ENCODE measurements around the gene RIT2.

The RIT2 gene

DNA sequence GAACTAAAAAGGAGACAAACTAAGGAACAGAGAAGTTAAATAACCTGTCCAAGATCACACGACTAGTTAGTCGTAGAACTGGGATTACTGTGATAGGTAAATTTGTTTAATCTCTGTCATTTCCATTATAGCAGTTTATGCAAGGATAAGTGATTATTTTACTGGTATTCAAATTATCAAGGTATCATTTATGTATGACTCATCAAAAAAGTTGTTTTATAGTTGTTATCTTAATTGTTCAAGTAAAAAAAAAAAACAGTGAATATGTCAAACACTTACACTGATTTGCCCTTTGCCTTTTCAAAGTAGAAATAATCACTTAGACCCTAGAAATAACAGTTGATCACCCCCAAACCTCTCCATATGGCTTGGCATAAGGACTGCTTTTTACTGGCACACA, 173.6 kb downstream of the RIT2 start:
- no peak overlapping the region for H3K4me3 Mint-ChIP-seq
- H3K27me3 Mint-ChIP-seq: no peaks in the 10 kb centered on the region
- no peak overlapping the region for H3K27ac Mint-ChIP-seq
- no peaks in the 10 kb centered on the region for H3K4me1 Mint-ChIP-seq (ENCODE audit: low read depth)
- H3K9me3 Mint-ChIP-seq: peaks cover 13% of the 10 kb centered on the region
- H3K36me3 Mint-ChIP-seq (ENCODE audit: low read depth): no peaks in the 10 kb centered on the region

- Mint-ChIP-seq H3K27me3 (no peaks in the 10 kb centered on the region), H3K4me1 (ENCODE audit: low read depth) (no peaks in the 10 kb centered on the region)
Observed at GRCh38 chr18:42941021-42941420, 174.5 kb downstream of the RIT2 start.

GRCh38 chr18:42937436-42937835, 178.0 kb downstream of the RIT2 start:
- no peak overlapping the region for H3K27ac Mint-ChIP-seq
- H3K4me1 Mint-ChIP-seq (ENCODE audit: low read depth): no peaks in the 10 kb centered on the region
- no peaks in the 10 kb centered on the region for H3K36me3 Mint-ChIP-seq (ENCODE audit: low read depth)
- peaks cover 3% of the 10 kb centered on the region for H3K9me3 Mint-ChIP-seq
- H3K4me3 Mint-ChIP-seq: no peak overlapping the region
- no peaks in the 10 kb centered on the region for H3K27me3 Mint-ChIP-seq

More at GRCh38 chr18:42941021-42941420, 174.5 kb downstream of the RIT2 start:
- Mint-ChIP-seq H3K4me3 (no peak overlapping the region), H3K27ac (no peak overlapping the region), H3K9me3 (peaks cover 13% of the 10 kb centered on the region), H3K36me3 (ENCODE audit: low read depth) (no peaks in the 10 kb centered on the region)

- no peaks in the 10 kb centered on the region for H3K9me3 Mint-ChIP-seq
- H3K27me3 Mint-ChIP-seq: no peaks in the 10 kb centered on the region
- H3K4me3 Mint-ChIP-seq: no peak overlapping the region
- H3K4me1 Mint-ChIP-seq (ENCODE audit: low read depth): no peaks in the 10 kb centered on the region
- H3K27ac Mint-ChIP-seq: no peak overlapping the region
- no peaks in the 10 kb centered on the region for H3K36me3 Mint-ChIP-seq (ENCODE audit: low read depth)
Observed at GRCh38 chr18:42936289-42936688, 179.2 kb downstream of the RIT2 start.

GRCh38 chr18:42931491-42931890, 184.0 kb downstream of the RIT2 start:
- Mint-ChIP-seq H3K27ac (no peak overlapping the region), H3K36me3 (ENCODE audit: low read depth) (no peaks in the 10 kb centered on the region), H3K4me1 (ENCODE audit: low read depth) (no peaks in the 10 kb centered on the region), H3K4me3 (no peak overlapping the region), H3K9me3 (no peaks in the 10 kb centered on the region), H3K27me3 (no peaks in the 10 kb centered on the region)

GRCh38 chr18:42929857-42930256, 185.6 kb downstream of the RIT2 start:
- H3K4me1 Mint-ChIP-seq (ENCODE audit: low read depth): no peaks in the 10 kb centered on the region

GRCh38 chr18:42929181-42929580, 186.3 kb downstream of the RIT2 start:
- H3K9me3 Mint-ChIP-seq: no peaks in the 10 kb centered on the region

More at GRCh38 chr18:42929857-42930256, 185.6 kb downstream of the RIT2 start:
- no peaks in the 10 kb centered on the region for H3K9me3 Mint-ChIP-seq
- H3K27ac Mint-ChIP-seq: no peak overlapping the region
- no peaks in the 10 kb centered on the region for H3K36me3 Mint-ChIP-seq (ENCODE audit: low read depth)
- no peaks in the 10 kb centered on the region for H3K27me3 Mint-ChIP-seq
- no peak overlapping the region for H3K4me3 Mint-ChIP-seq

GRCh38 chr18:42925036-42925435, 190.4 kb downstream of the RIT2 start:
- Mint-ChIP-seq H3K36me3 (ENCODE audit: low read depth) (no peaks in the 10 kb centered on the region), H3K9me3 (no peaks in the 10 kb centered on the region), H3K4me3 (no peak overlapping the region), H3K27me3 (no peaks in the 10 kb centered on the region), H3K27ac (no peak overlapping the region), H3K4me1 (ENCODE audit: low read depth) (no peaks in the 10 kb centered on the region)

More at GRCh38 chr18:42929181-42929580, 186.3 kb downstream of the RIT2 start:
- H3K27ac Mint-ChIP-seq: no peak overlapping the region
- no peaks in the 10 kb centered on the region for H3K4me1 Mint-ChIP-seq (ENCODE audit: low read depth)
- no peaks in the 10 kb centered on the region for H3K36me3 Mint-ChIP-seq (ENCODE audit: low read depth)
- no peak overlapping the region for H3K4me3 Mint-ChIP-seq
- H3K27me3 Mint-ChIP-seq: no peaks in the 10 kb centered on the region

GRCh38 chr18:42922363-42922762, 193.1 kb downstream of the RIT2 start:
- Mint-ChIP-seq H3K4me1 (ENCODE audit: low read depth) (no peaks in the 10 kb centered on the region), H3K9me3 (peaks cover 5% of the 10 kb centered on the region), H3K36me3 (ENCODE audit: low read depth) (no peaks in the 10 kb centered on the region), H3K27me3 (no peaks in the 10 kb centered on the region), H3K4me3 (no peak overlapping the region), H3K27ac (no peak overlapping the region)

DNA sequence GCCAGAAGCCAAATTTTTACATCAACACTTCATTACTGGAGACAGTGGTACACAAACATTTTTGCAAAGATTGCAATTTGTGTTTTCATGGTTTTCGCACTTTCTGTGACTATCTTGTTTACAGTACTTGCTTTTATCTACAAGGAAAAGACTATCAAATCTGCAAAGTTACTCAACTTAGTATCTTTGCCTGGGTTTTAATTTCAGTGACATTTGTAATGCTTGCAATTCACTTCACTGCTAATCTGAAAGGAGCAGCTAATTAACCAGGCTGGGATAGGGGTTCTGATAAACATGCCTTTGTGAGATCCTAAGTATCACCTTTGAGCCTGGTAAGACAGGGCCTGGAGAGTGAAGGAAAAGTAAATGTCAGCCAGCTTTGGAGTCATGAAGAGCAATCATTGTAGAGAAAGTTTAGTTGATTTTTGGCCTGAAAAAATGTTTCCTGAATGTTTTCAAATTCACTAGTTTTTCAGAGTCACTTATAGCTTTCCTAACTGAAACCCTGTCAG, 194.2 kb downstream of the RIT2 start:
- Mint-ChIP-seq H3K4me3 (no peak overlapping the region), H3K9me3 (peaks cover 5% of the 10 kb centered on the region), H3K27me3 (no peaks in the 10 kb centered on the region), H3K36me3 (ENCODE audit: low read depth) (no peaks in the 10 kb centered on the region), H3K27ac (no peak overlapping the region), H3K4me1 (ENCODE audit: low read depth) (no peaks in the 10 kb centered on the region)

- Mint-ChIP-seq H3K4me3 (no peak overlapping the region), H3K36me3 (ENCODE audit: low read depth) (no peaks in the 10 kb centered on the region), H3K9me3 (peaks cover 5% of the 10 kb centered on the region), H3K27me3 (no peaks in the 10 kb centered on the region), H3K4me1 (ENCODE audit: low read depth) (no peaks in the 10 kb centered on the region), H3K27ac (no peak overlapping the region)
Observed at GRCh38 chr18:42920621-42921020, 194.9 kb downstream of the RIT2 start.

DNA sequence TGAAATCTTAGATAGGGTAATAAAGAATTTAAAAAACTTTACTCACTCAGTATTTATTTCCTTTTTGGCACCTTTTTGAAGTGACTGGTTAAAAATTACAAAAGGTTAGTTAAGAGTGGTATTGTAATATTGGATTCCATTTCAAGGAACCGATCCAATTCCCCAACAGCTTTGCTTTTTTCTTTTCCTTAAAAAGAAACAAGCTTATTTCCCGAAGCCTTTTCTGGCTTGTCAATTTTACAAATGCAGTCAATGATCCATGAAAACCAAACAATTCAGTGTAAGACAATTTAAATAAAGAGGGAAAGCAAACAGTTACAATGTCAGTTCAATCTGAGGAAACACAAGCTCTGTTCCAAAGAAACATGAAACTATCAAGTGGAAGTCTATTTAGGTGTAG, 200.2 kb downstream of the RIT2 start:
- Mint-ChIP-seq H3K27ac (no peak overlapping the region), H3K27me3 (no peaks in the 10 kb centered on the region), H3K4me3 (no peak overlapping the region), H3K9me3 (peaks cover 5% of the 10 kb centered on the region), H3K4me1 (ENCODE audit: low read depth) (no peaks in the 10 kb centered on the region), H3K36me3 (ENCODE audit: low read depth) (no peaks in the 10 kb centered on the region)

DNA sequence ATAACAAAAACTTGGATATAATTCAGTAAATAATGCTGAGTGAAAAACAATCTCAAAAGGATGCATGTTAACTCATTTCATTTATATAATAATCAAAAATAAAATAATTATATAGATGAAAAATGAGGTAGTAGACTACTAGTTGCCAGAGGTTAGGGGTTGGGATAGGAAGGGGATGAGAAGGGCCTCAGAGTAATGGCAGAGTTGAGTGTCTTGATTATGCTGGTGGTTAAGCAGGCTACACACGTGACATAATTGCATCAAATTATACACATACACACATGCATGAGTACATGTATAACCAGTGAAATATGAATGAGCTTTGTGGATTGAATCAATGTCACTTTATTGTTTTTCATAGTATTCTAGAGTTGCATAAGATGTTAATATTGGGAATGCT, 201.0 kb downstream of the RIT2 start:
- no peaks in the 10 kb centered on the region for H3K27me3 Mint-ChIP-seq

DNA sequence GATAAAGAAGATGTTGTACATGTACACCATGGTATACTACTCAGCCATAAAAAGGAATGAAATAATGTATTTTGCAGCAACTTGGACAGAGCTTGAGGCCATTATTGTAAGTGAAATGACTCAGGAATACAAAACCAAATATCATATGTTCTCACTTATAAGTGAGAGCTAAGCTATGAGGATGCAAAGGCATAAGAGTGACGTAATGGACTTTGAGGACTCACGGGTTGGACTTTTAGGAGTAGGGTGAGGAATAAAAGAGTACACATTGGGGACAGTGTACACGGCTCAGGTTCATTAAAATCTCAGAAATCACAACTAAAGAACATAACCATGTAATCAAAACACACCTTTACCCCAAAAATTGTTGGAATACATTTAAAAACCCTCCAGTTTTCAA, 206.4 kb downstream of the RIT2 start:
- Mint-ChIP-seq H3K27ac (no peak overlapping the region), H3K4me3 (no peak overlapping the region), H3K27me3 (no peaks in the 10 kb centered on the region), H3K4me1 (ENCODE audit: low read depth) (no peaks in the 10 kb centered on the region), H3K9me3 (no peaks in the 10 kb centered on the region), H3K36me3 (ENCODE audit: low read depth) (no peaks in the 10 kb centered on the region)

More for the DNA sequence above, 201.0 kb downstream of the RIT2 start:
- no peaks in the 10 kb centered on the region for H3K36me3 Mint-ChIP-seq (ENCODE audit: low read depth)
- H3K4me1 Mint-ChIP-seq (ENCODE audit: low read depth): no peaks in the 10 kb centered on the region
- no peak overlapping the region for H3K4me3 Mint-ChIP-seq
- no peak overlapping the region for H3K27ac Mint-ChIP-seq
- peaks cover 5% of the 10 kb centered on the region for H3K9me3 Mint-ChIP-seq

- no peaks in the 10 kb centered on the region for H3K27me3 Mint-ChIP-seq
- H3K9me3 Mint-ChIP-seq: no peaks in the 10 kb centered on the region
- no peaks in the 10 kb centered on the region for H3K4me1 Mint-ChIP-seq (ENCODE audit: low read depth)
- no peak overlapping the region for H3K27ac Mint-ChIP-seq
- no peaks in the 10 kb centered on the region for H3K36me3 Mint-ChIP-seq (ENCODE audit: low read depth)
- H3K4me3 Mint-ChIP-seq: no peak overlapping the region
Observed at GRCh38 chr18:42906761-42907160, 208.7 kb downstream of the RIT2 start.

- no peak overlapping the region for H3K27ac Mint-ChIP-seq
- H3K27me3 Mint-ChIP-seq: no peaks in the 10 kb centered on the region
- no peaks in the 10 kb centered on the region for H3K36me3 Mint-ChIP-seq (ENCODE audit: low read depth)
Observed at GRCh38 chr18:42901161-42901560, 214.3 kb downstream of the RIT2 start.

More at GRCh38 chr18:42901161-42901560, 214.3 kb downstream of the RIT2 start:
- Mint-ChIP-seq H3K4me1 (ENCODE audit: low read depth) (no peaks in the 10 kb centered on the region), H3K9me3 (no peaks in the 10 kb centered on the region), H3K4me3 (no peak overlapping the region)

Measured in stimulated activated naive CD8-positive, alpha-beta T cell treated with anti-CD3 and anti-CD28 coated beads, Interleukin-15, Interleukin-2, amounts not matched to agents 100 ng/mL and 50 ng/mL, for 24 hours (primary cell).